B cell (primary cell): ENCODE data around the gene SOX6. TPM values are rescaled to one million over a fixed set of nuclear protein-coding genes. Genes with fewer than 3 reads are reported as not detected.

Experiments
- ATAC-seq: fragments of 200-7000 bp; cut with Tn5 transposase; one replicate; pipeline ENCODE4 v1.10.0; 2021; ENCODE audit warnings: low read depth, mild to moderate bottlenecking, moderate number of reproducible peaks, moderate library complexity
- CTCF ChIA-PET: fragments of 350-600 bp; sonication (Branson Sonifier 250); formaldehyde crosslinking; loops from one replicate; lab custom pipeline; 2021; ENCODE audit warnings: antibody characterized with exemption, inconsistent platforms; lab: Charles Lee
- POLR2A ChIA-PET: fragments of 350-600 bp; sonication (Branson Sonifier 250); formaldehyde crosslinking; loops from one replicate; lab custom pipeline; 2021; ENCODE audit warnings: antibody characterized with exemption; lab: Charles Lee
- DNase-seq: peaks from one replicate; pipeline ENCODE4 v3.0.0; 2013
- H2AFZ ChIP-seq: 2 replicates; pipeline ENCODE4 v1.6.1; 2012; ENCODE audit warnings: mild to moderate bottlenecking, low read depth, low read length; ENCODE audit not compliant: insufficient read depth, poor library complexity, severe bottlenecking
- H3K27ac ChIP-seq, 2 donors: 1 replicate in 1 of 2; 2 replicates in 1 of 2; pipeline ENCODE4 v1.5.1; 2012 to 2013; ENCODE audit warnings: low read length in 2 of 2, mild to moderate bottlenecking in 2 of 2, moderate library complexity in 1 of 2
- H3K27me3 ChIP-seq, 4 experiments: fragments of 200-600 bp in 1 of 4; sonication (generic) in 1 of 4; replicated peaks in 1 of 4; 1 replicate in 2 of 4; 2 replicates in 2 of 4; pipeline versions ENCODE4 v1.6.1 to v1.7.0; 2013 to 2016; ENCODE audit warnings: low read length in 3 of 4, mild to moderate bottlenecking in 2 of 4, mixed read lengths in 1 of 4, moderate library complexity in 1 of 4; ENCODE audit not compliant: insufficient read depth in 4 of 4, control insufficient read depth in 3 of 4; ENCODE audit errors: control extremely low read depth in 1 of 4
- H3K36me3 ChIP-seq, 2 experiments: replicated peaks in 1 of 2; 1 replicate in 1 of 2; 2 replicates in 1 of 2; pipeline versions ENCODE4 v1.6.1 to v1.7.1; 2013; ENCODE audit warnings: low read length in 1 of 2; ENCODE audit not compliant: insufficient read depth in 2 of 2, control insufficient read depth in 1 of 2; ENCODE audit errors: control extremely low read depth in 1 of 2, extremely low read depth in 1 of 2
- H3K4me1 ChIP-seq, 2 donors: fragments of 200-600 bp in 1 of 2; sonication (generic) in 1 of 2; 1 replicate in 1 of 2; 2 replicates in 1 of 2; pipeline versions ENCODE4 v1.5.1 to v1.6.1; 2013 to 2017; ENCODE audit warnings: low read length in 2 of 2; ENCODE audit not compliant: control insufficient read depth in 2 of 2, insufficient read depth in 2 of 2
- H3K4me2 ChIP-seq: replicated peaks from 2 replicates; pipeline ENCODE3; 2012; ENCODE audit warnings: mild to moderate bottlenecking, low read depth, low read length; ENCODE audit not compliant: poor library complexity, severe bottlenecking
- H3K4me3 ChIP-seq, 5 experiments: fragments of 200-600 bp in 1 of 5; sonication (generic) in 1 of 5; 1 replicate in 3 of 5; 2 replicates in 2 of 5; pipeline versions ENCODE4 v1.5.1 to v1.7.0; 2011 to 2016; ENCODE audit warnings: low read length in 4 of 5, mild to moderate bottlenecking in 4 of 5, low read depth in 2 of 5, control low read depth in 1 of 5, moderate library complexity in 1 of 5; ENCODE audit not compliant: insufficient read depth in 1 of 5; ENCODE audit errors: control extremely low read depth in 1 of 5, extremely low read depth in 1 of 5
- H3K79me2 ChIP-seq: fragments of 200-600 bp; sonication (generic); one replicate; pipeline ENCODE4 v1.6.0; 2016; ENCODE audit warnings: low read length; ENCODE audit not compliant: control insufficient read depth, insufficient read depth
- H3K9ac ChIP-seq: fragments of 200-600 bp; sonication (generic); 2 replicates; pipeline ENCODE4 v1.6.1; 2017; ENCODE audit warnings: mild to moderate bottlenecking, low read length, moderate library complexity
- H3K9me3 ChIP-seq, 3 donors: one replicate each; pipeline versions ENCODE4 v1.6.1 to v1.7.1; 2013; ENCODE audit warnings: low read length in 2 of 3; ENCODE audit not compliant: control insufficient read depth in 2 of 3, insufficient read depth in 1 of 3; ENCODE audit errors: control extremely low read depth in 1 of 3
- H4K20me1 ChIP-seq: 2 replicates; pipeline ENCODE4 v1.6.0; 2012; ENCODE audit warnings: mild to moderate bottlenecking, low read length; ENCODE audit not compliant: insufficient read depth, control insufficient read depth, poor library complexity, severe bottlenecking
- H3K27ac Mint-ChIP-seq: one replicate; pipeline ENCODE4 v1.8.0; 2021; ENCODE audit warnings: mixed read lengths
- H3K27me3 Mint-ChIP-seq: one replicate; pipeline ENCODE4 v1.8.0; 2021; ENCODE audit warnings: mixed read lengths
- H3K4me1 Mint-ChIP-seq: one replicate; pipeline ENCODE4 v1.8.0; 2021; ENCODE audit warnings: mixed read lengths
- H3K4me3 Mint-ChIP-seq: one replicate; pipeline ENCODE4 v1.8.0; 2021; ENCODE audit warnings: mixed read lengths
- H3K9me3 Mint-ChIP-seq: one replicate; pipeline ENCODE4 v1.8.0; 2022; ENCODE audit warnings: mixed read lengths; ENCODE audit not compliant: insufficient read depth
- CTCF ChIP-seq: fragments of 200-600 bp; IDR thresholded peaks from one replicate; pipeline ENCODE4 v1.8.0; 2022; ENCODE audit warnings: antibody characterized with exemption, mild to moderate bottlenecking
- EZH2 ChIP-seq: IDR thresholded peaks from 2 replicates; pipeline ENCODE4 v1.6.1; 2012; ENCODE audit warnings: borderline replicate concordance, low read depth, mild to moderate bottlenecking, moderate library complexity, low read length; ENCODE audit not compliant: insufficient read depth, poor library complexity, severe bottlenecking
- WGBS: methylation state at CpG from one replicate; pipeline ENCODE4 v1.1.5; 2013; ENCODE audit warnings: missing lambda C conversion rate; ENCODE audit not compliant: insufficient coverage; 5-methylcytosine and 5-hydroxymethylcytosine counted together
- intact Hi-C: fragments of 100-400 bp; cut with micrococcal nuclease; formaldehyde crosslinking; loops from one replicate; pipeline ENCODE4 v1.10.0; 2022
- polyA plus RNA-seq: library from polyadenylated mRNA; depleted of rRNA; stranded (reverse); fragments of >200 nt; gene quantifications from 2 replicates; pipeline ENCODE4 v1.2.3, GENCODE V29; 2012
- total RNA-seq, 2 donors: library from RNA; stranded (reverse); fragments of 120-200 nt in 1 of 2; gene quantifications; 1 replicate in 1 of 2; 2 replicates in 1 of 2; pipeline versions ENCODE4 v1.2.3 to v1.2.4, GENCODE V29; 2013 to 2022

The SOX6 gene
- total and polyA plus RNA-seq, 2 donors (not counting 1 experiment from before 2014, with no cell fraction given), result not detected

DNA sequence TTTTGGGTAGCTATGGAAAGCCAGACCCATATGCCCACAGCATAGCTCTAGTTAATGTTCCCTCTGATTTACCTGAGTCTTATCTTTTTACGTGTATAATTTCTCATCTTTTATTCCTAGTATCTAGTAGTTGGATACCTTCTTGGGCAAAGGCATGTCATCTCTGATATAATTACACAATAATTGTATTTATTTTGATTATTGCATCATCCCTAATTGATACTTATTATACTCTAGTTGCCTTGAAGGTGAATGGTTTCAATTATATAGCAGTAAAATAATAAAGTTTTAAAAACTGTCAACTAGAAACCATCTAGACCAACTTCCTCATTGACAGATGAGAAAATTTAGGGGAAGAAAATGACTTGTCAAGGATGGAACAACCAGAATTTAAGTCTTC is 347.3 kb downstream of the SOX6 start:
- H3K9me3 ChIP-seq, result no peaks in the 10 kb centered on the region
- no peaks in the 10 kb centered on the region for H3K27me3 Mint-ChIP-seq
- H3K9me3 Mint-ChIP-seq, result no peaks in the 10 kb centered on the region
- no peak for ATAC-seq
- no peak overlapping the region for H3K4me3 Mint-ChIP-seq
- no peaks in the 10 kb centered on the region for H3K27me3 ChIP-seq
- H3K27ac ChIP-seq, result no peak overlapping the region
- H2AFZ ChIP-seq, result no peak overlapping the region
- TF ChIP-seq EZH2, result no peak
- no peak for TF ChIP-seq CTCF
- intact Hi-C loops, result no loop called here
- H4K20me1 ChIP-seq, result no peaks in the 10 kb centered on the region
- POLR2A ChIA-PET, result no interaction called here
- H3K4me2 ChIP-seq, result no peak overlapping the region
- H3K4me3 ChIP-seq, result no peak overlapping the region
- H3K4me1 ChIP-seq, result no peaks in the 10 kb centered on the region
- WGBS, result no CpG with 5 or more reads among the region's 1 CpG
- no peaks in the 10 kb centered on the region for H3K4me1 Mint-ChIP-seq
- H3K27ac Mint-ChIP-seq, result no peak overlapping the region
- no peak overlapping the region for H3K9ac ChIP-seq
- H3K79me2 ChIP-seq, result no peaks in the 10 kb centered on the region
- CTCF ChIA-PET, result no interaction called here
- no peaks in the 10 kb centered on the region for H3K36me3 ChIP-seq
- no peak for DNase-seq

GRCh38 chr11:16007514-16007913 is 348.8 kb downstream of the SOX6 start:
- no peak overlapping the region for H3K4me3 ChIP-seq
- H3K4me2 ChIP-seq, result no peak overlapping the region
- no peaks in the 10 kb centered on the region for H3K36me3 ChIP-seq
- H3K27me3 ChIP-seq, result no peaks in the 10 kb centered on the region
- H3K27ac ChIP-seq, result no peak overlapping the region
- H3K4me1 ChIP-seq, result no peaks in the 10 kb centered on the region
- TF ChIP-seq EZH2, result no peak
- TF ChIP-seq CTCF, result no peak
- 100% methylated on average over 2 of the region's 3 CpGs for WGBS
- no peaks in the 10 kb centered on the region for H3K79me2 ChIP-seq
- H3K4me1 Mint-ChIP-seq, result no peaks in the 10 kb centered on the region
- no peaks in the 10 kb centered on the region for H4K20me1 ChIP-seq
- CTCF ChIA-PET, result no interaction called here
- no peak for DNase-seq
- H3K9ac ChIP-seq, result no peak overlapping the region
- no peak overlapping the region for H3K4me3 Mint-ChIP-seq
- no peak overlapping the region for H2AFZ ChIP-seq
- no peaks in the 10 kb centered on the region for H3K9me3 ChIP-seq
- H3K27me3 Mint-ChIP-seq, result no peaks in the 10 kb centered on the region
- intact Hi-C loops, result no loop called here
- H3K9me3 Mint-ChIP-seq, result no peaks in the 10 kb centered on the region
- no peak for ATAC-seq
- H3K27ac Mint-ChIP-seq, result no peak overlapping the region
- POLR2A ChIA-PET, result no interaction called here
